Stomach (tissue), 9 donors: ENCODE results near the gene PKD1L1. TPM values are rescaled to one million over a fixed set of nuclear protein-coding genes. Genes with fewer than 3 reads are reported as not detected.

Experiments
- DNase-seq, 2 donors: peaks; one replicate each; pipeline versions ENCODE4 v3.0.0 to v3.0.0-alpha.2; 2013 to 2019
- H3K27ac ChIP-seq, 5 donors: fragments of 200-600 bp in 4 of 5; sonication (generic) in 4 of 5; one replicate each; pipeline ENCODE4 v1.5.1; 2013 to 2019; ENCODE audit warnings: mild to moderate bottlenecking in 1 of 5, moderate library complexity in 1 of 5
- H3K27me3 ChIP-seq, 3 donors: fragments of 200-600 bp; sonication (generic); one replicate each; pipeline ENCODE4 v1.5.1; 2017 to 2019; ENCODE audit warnings: mixed run types in 1 of 3
- H3K36me3 ChIP-seq, 4 donors: fragments of 200-600 bp; sonication (generic); 1 replicate in 3 of 4; 2 replicates in 1 of 4; pipeline ENCODE4 v1.5.1; 2016 to 2019
- H3K4me1 ChIP-seq, 4 donors: fragments of 200-600 bp; sonication (generic); one replicate each; pipeline ENCODE4 v1.5.1; 2016 to 2019
- H3K4me3 ChIP-seq, 4 donors: fragments of 200-600 bp; sonication (generic) in 3 of 4; one replicate each; pipeline ENCODE4 v1.5.1; 2016 to 2019; ENCODE audit warnings: mild to moderate bottlenecking in 1 of 4
- H3K9me3 ChIP-seq, 4 donors: fragments of 200-600 bp; sonication (generic); one replicate each; pipeline ENCODE4 v1.5.1; 2016 to 2019
- CTCF ChIP-seq, 7 experiments: fragments of 450-650 bp in 4 of 7; fragments of 200-600 bp in 3 of 7; sonication (generic) in 3 of 7; IDR thresholded peaks; one replicate each; pipeline ENCODE4 v1.5.1; 2016 to 2019; ENCODE audit warnings: antibody characterized with exemption in 7 of 7, control low read depth in 2 of 7, mild to moderate bottlenecking in 1 of 7
- EP300 ChIP-seq: sonication (generic); formaldehyde crosslinking; IDR thresholded peaks from one replicate; pipeline ENCODE4 v1.6.1; 2017; ENCODE audit warnings: antibody characterized with exemption
- POLR2A ChIP-seq, 4 donors: fragments of 450-650 bp; IDR thresholded peaks; one replicate each; pipeline ENCODE4 v1.6.1; 2016; ENCODE audit warnings: antibody characterized with exemption in 4 of 4, control low read depth in 2 of 4, mild to moderate bottlenecking in 1 of 4, moderate library complexity in 1 of 4
- POLR2AphosphoS5 ChIP-seq, 3 donors: sonication (generic); formaldehyde crosslinking; IDR thresholded peaks; one replicate each; pipeline ENCODE4 v1.6.1; 2016; ENCODE audit warnings: antibody characterized with exemption in 3 of 3
- WGBS, 5 donors: extraction: QIAGEN DNeasy Blood & Tissue Kit in 3 of 5; methylation state at CpG; one replicate each; pipeline versions ENCODE4 v1.1.5 to v1.1.7; 2013 to 2018; 5-methylcytosine and 5-hydroxymethylcytosine counted together
- intact Hi-C: fragments of 100-400 bp; cut with DNase I; formaldehyde crosslinking; loops from one replicate; pipeline ENCODE4 v1.15.1; 2023; ENCODE audit warnings: low total_unique reads
- polyA plus RNA-seq, 3 donors: library from polyadenylated mRNA; stranded (reverse); fragments of 200-250 nt; gene quantifications; one replicate each; pipeline ENCODE4 v1.2.3, GENCODE V29; 2013
- total RNA-seq, 5 donors: library from RNA; depleted of rRNA; stranded (reverse); fragments of >200 nt; gene quantifications; one replicate each; pipeline versions ENCODE4 v1.1.0 to v1.2.3, GENCODE V29; 2014 to 2016
- donor health status: healthy with polysubstance abuse.
- donor health status: Bipolar disorder and iron deficiency.
- donor health status: healthy.

The PKD1L1 gene
- total and polyA plus RNA-seq, 8 donors: under 0.01 to 1.2 (median 0.10) TPM; not detected in 2

- no peak overlapping the region for H3K27ac ChIP-seq
- H3K9me3 ChIP-seq: no peaks in the 10 kb centered on the region
Measured at GRCh38 chr7:47771990-47772360, 176.3 kb downstream of the PKD1L1 start.

GRCh38 chr7:47771336-47771989, 176.8 kb downstream of the PKD1L1 start:
- TF ChIP-seq EP300 (no peak), POLR2AphosphoS5 (IDR thresholded peaks at IDR 0.05) (no peak), POLR2A (IDR thresholded peaks at IDR 0.05) (no peak), CTCF (IDR thresholded peaks at IDR 0.05) (no peak)
- H3K9me3 ChIP-seq: no peaks in the 10 kb centered on the region
- no peak overlapping the region for H3K27ac ChIP-seq
- H3K36me3 ChIP-seq: no peaks in the 10 kb centered on the region
- H3K4me3 ChIP-seq: no peak overlapping the region
- 58 to 77% (median 74%) methylated on average over 5 of the region's 5 CpGs for WGBS, 5 donors
- no peaks in the 10 kb centered on the region for H3K27me3 ChIP-seq
- intact Hi-C loops: no loop called here
- H3K4me1 ChIP-seq: no peaks in the 10 kb centered on the region
- DNase-seq: peak in 1 of 2 donors; percentile 46

More at GRCh38 chr7:47771990-47772360, 176.3 kb downstream of the PKD1L1 start:
- H3K4me1 ChIP-seq: no peaks in the 10 kb centered on the region
- no peaks in the 10 kb centered on the region for H3K36me3 ChIP-seq
- intact Hi-C loops: no loop called here
- H3K4me3 ChIP-seq: no peak overlapping the region
- DNase-seq: no peak
- no peak for TF ChIP-seq CTCF (IDR thresholded peaks at IDR 0.05)
- TF ChIP-seq POLR2A (IDR thresholded peaks at IDR 0.05): no peak
- TF ChIP-seq POLR2AphosphoS5 (IDR thresholded peaks at IDR 0.05): no peak
- TF ChIP-seq EP300: no peak
- no peaks in the 10 kb centered on the region for H3K27me3 ChIP-seq
- 43 to 61% (median 48%) methylated on average over 5 of the region's 5 CpGs for WGBS, 5 donors

GRCh38 chr7:47766126-47766525, 182.1 kb downstream of the PKD1L1 start:
- TF ChIP-seq POLR2AphosphoS5 (IDR thresholded peaks at IDR 0.05): no peak
- no peak for TF ChIP-seq CTCF (IDR thresholded peaks at IDR 0.05)
- no peak for TF ChIP-seq EP300
- Histone ChIP-seq H3K4me1 (peaks cover 5 to 20% (median 8%) of the 10 kb centered on the region in 4 donors), H3K27ac (no peak overlapping the region), H3K4me3 (no peak overlapping the region), H3K36me3 (no peaks in the 10 kb centered on the region), H3K9me3 (no peaks in the 10 kb centered on the region), H3K27me3 (no peaks in the 10 kb centered on the region)
- peak in 1 of 2 donors; percentile 40 for DNase-seq
- 84 to 95% (median 88%) methylated on average over 7 of the region's 7 CpGs for WGBS, 5 donors
- intact Hi-C loops: no loop called here

- Histone ChIP-seq H3K36me3 (no peaks in the 10 kb centered on the region), H3K9me3 (no peaks in the 10 kb centered on the region), H3K27me3 (no peaks in the 10 kb centered on the region), H3K4me3 (no peak overlapping the region), H3K27ac (no peak overlapping the region), H3K4me1 (peaks cover 5 to 20% (median 8%) of the 10 kb centered on the region in 4 donors)
- no peak for DNase-seq
- 84 to 94% (median 87%) methylated on average over 2 of the region's 2 CpGs for WGBS, 5 donors
- intact Hi-C loops: no loop called here
- TF ChIP-seq POLR2A (IDR thresholded peaks at IDR 0.05): no peak
- TF ChIP-seq CTCF (IDR thresholded peaks at IDR 0.05): no peak
- TF ChIP-seq EP300: no peak
- TF ChIP-seq POLR2AphosphoS5 (IDR thresholded peaks at IDR 0.05): no peak
Measured at GRCh38 chr7:47765373-47765979, 182.8 kb downstream of the PKD1L1 start.
